ENCODE data around the gene CYP4F22. TPM values are rescaled to one million over a fixed set of nuclear protein-coding genes. Genes with fewer than 3 reads are reported as not detected.
"Not testable (repeated sequence)": the region's sequence is repeated elsewhere in the genome, so short reads cannot be mapped to it uniquely, and the experiment has no call there.

Gene CYP4F22
- total RNA-seq, 1 experiment from 2014 or later, result not detected

DNA sequence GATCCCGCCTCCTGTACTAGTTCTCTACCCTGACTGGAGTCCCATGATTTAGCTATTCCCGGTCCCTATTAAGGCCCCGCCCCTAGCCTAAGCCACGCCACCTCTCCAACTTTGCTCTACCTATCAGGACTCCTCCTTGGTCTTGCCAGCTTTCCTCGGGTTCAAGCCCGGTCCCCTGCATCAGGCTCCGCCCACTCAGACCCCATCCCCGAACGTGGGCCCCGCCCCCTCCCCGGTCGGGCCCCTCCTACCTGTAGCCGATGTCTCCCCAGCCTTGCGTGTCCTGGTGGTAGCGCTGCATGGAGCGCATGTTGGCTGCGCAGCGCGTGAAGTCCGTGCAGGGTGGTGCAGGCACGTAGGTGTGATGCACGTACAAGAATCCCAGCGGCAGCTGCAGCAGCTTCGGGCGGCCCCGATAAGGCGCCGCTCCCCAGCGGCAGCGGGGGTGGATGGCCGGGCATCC, 36.7 kb upstream of the CYP4F22 start:
- H3K4me2 ChIP-seq (ENCODE audit: insufficient read depth, insufficient read length, low read length), result no peak overlapping the region
- H2BK120ac ChIP-seq (ENCODE audit: low read depth, low read length, poor library complexity, severe bottlenecking), result no peak overlapping the region
- H3K27ac Mint-ChIP-seq, result no peak overlapping the region
- peak; percentile 96 for DNase-seq
- peaks cover 11% of the 10 kb centered on the region; the same call in 1 of the 2 replicates for H3K27me3 ChIP-seq (ENCODE audit: insufficient read depth, low read length)
- no peak overlapping the region for H4K91ac ChIP-seq (ENCODE audit: insufficient read length, low read depth, low read length)
- no peak overlapping the region for H2BK15ac ChIP-seq (ENCODE audit: low read depth, low read length)
- TF ChIP-seq, protein P1, sequence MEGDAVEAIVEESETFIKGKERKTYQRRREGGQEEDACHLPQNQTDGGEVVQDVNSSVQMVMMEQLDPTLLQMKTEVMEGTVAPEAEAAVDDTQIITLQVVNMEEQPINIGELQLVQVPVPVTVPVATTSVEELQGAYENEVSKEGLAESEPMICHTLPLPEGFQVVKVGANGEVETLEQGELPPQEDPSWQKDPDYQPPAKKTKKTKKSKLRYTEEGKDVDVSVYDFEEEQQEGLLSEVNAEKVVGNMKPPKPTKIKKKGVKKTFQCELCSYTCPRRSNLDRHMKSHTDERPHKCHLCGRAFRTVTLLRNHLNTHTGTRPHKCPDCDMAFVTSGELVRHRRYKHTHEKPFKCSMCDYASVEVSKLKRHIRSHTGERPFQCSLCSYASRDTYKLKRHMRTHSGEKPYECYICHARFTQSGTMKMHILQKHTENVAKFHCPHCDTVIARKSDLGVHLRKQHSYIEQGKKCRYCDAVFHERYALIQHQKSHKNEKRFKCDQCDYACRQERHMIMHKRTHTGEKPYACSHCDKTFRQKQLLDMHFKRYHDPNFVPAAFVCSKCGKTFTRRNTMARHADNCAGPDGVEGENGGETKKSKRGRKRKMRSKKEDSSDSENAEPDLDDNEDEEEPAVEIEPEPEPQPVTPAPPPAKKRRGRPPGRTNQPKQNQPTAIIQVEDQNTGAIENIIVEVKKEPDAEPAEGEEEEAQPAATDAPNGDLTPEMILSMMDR (conservative IDR thresholded peaks at IDR 0.05), result no peak
- peaks cover 1 to 5% (median 1%) of the 10 kb centered on the region in 3 experiments; a peak in 4 of 7 replicates for H3K36me3 Mint-ChIP-seq (ENCODE audit: insufficient read depth in 1 of 3, low read depth in 3 of 3)
- H4K5ac ChIP-seq (ENCODE audit: insufficient read length, low read depth, low read length), result no peak overlapping the region
- H3K4me1 ChIP-seq (ENCODE audit: insufficient read depth, low read length), result no peaks in the 10 kb centered on the region
- 0 out of 4 replicates have a peak, but pooled peaks cover 0 to 2% of the 10 kb centered on the region in 2 experiments for H3K4me1 Mint-ChIP-seq
- no peak overlapping the region for H3K9ac ChIP-seq (ENCODE audit: extremely low read depth, insufficient read length, low read length)
- no peak overlapping the region for H3K27ac ChIP-seq (ENCODE audit: insufficient read length, low read depth, low read length)
- no peak overlapping the region for H3K18ac ChIP-seq (ENCODE audit: insufficient read length, low read depth, low read length)
- H2BK5ac ChIP-seq (ENCODE audit: insufficient read length, low read length), result no peak overlapping the region
- H4K20me1 ChIP-seq (ENCODE audit: control insufficient read depth, insufficient read depth, insufficient read length), result no peaks in the 10 kb centered on the region
- no peak overlapping the region for H3T11ph ChIP-seq (ENCODE audit: low read length)
- H3K79me2 ChIP-seq (ENCODE audit: insufficient read depth, low read length), result no peaks in the 10 kb centered on the region
- no peaks in the 10 kb centered on the region for H3K23me2 ChIP-seq (ENCODE audit: insufficient read length, low read depth, low read length, poor library complexity, severe bottlenecking)
- no peak overlapping the region for H2AK5ac ChIP-seq (ENCODE audit: insufficient read length, low read length)
- H3K4ac ChIP-seq (ENCODE audit: low read depth, low read length), result no peak overlapping the region
- peaks cover 14 to 56% of the 10 kb centered on the region in 2 experiments for H3K9me3 Mint-ChIP-seq
- peak overlapping the region in 1 of 2 experiments; percentile 32; a peak in 1 of 5 replicates for H3K4me3 Mint-ChIP-seq
- no peak overlapping the region for H2AFZ ChIP-seq (ENCODE audit: low read length)
- H3K9me3 ChIP-seq (ENCODE audit: control insufficient read depth, low read depth, low read length), result no peaks in the 10 kb centered on the region
- no peak overlapping the region for H2BK20ac ChIP-seq (ENCODE audit: low read depth, low read length, poor library complexity, severe bottlenecking)
- H4K8ac ChIP-seq (replicated peaks; ENCODE audit: insufficient read length, low read depth, low read length), result no peak overlapping the region
- H3K23ac ChIP-seq (ENCODE audit: insufficient read length, low read depth, low read length), result no peak overlapping the region
- H2BK12ac ChIP-seq (ENCODE audit: insufficient read length, low read depth, low read length), result no peak overlapping the region
- H3K56ac ChIP-seq (ENCODE audit: insufficient read length, low read depth, low read length), result no peak overlapping the region
- H3K14ac ChIP-seq (ENCODE audit: insufficient read depth, low read length), result no peak overlapping the region
- WGBS (ENCODE audit: extremely low coverage, insufficient read length, low lambda C conversion rate), result no CpG with 5 or more reads among the region's 31 CpGs
- no peaks in the 10 kb centered on the region for H3K79me1 ChIP-seq (ENCODE audit: insufficient read depth, low read depth, low read length, poor library complexity, severe bottlenecking)
- H3K27me3 Mint-ChIP-seq (ENCODE audit: low read depth), result peaks cover 48% of the 10 kb centered on the region

DNA sequence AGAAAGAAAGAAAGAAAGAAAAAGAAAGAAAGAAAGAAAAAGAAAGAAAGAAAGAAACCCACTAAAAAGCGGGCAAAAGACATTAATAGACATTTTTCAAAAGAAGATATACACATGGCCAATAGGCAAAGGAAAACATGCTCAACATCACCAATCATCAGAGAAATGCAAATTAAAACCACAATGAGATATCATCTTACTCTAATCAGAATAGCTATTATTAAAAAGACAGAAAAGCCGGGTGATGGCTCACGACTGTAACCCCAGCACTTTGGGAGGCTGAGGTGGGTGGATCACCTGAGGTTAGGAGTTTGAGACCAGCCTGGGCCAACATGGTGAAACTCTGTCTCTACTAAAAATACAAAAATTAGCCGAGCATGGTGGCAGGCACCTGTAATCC, 34.5 kb upstream of the CYP4F22 start:
- not testable (repeated sequence) for H2AFZ ChIP-seq (ENCODE audit: low read length); H3K27me3 ChIP-seq (ENCODE audit: insufficient read depth, low read length); H3K27ac Mint-ChIP-seq; H3K9ac ChIP-seq (ENCODE audit: extremely low read depth, insufficient read length, low read length); H3K79me1 ChIP-seq (ENCODE audit: insufficient read depth, low read depth, low read length, poor library complexity, severe bottlenecking); H3K4me3 Mint-ChIP-seq; H3K56ac ChIP-seq (ENCODE audit: insufficient read length, low read depth, low read length); H4K8ac ChIP-seq (replicated peaks; ENCODE audit: insufficient read length, low read depth, low read length); H2BK15ac ChIP-seq (ENCODE audit: low read depth, low read length); H3K27ac ChIP-seq (ENCODE audit: insufficient read length, low read depth, low read length); H3K4ac ChIP-seq (ENCODE audit: low read depth, low read length); H3K4me2 ChIP-seq (ENCODE audit: insufficient read depth, insufficient read length, low read length); H3K79me2 ChIP-seq (ENCODE audit: insufficient read depth, low read length); H2BK12ac ChIP-seq (ENCODE audit: insufficient read length, low read depth, low read length); H3T11ph ChIP-seq (ENCODE audit: low read length); H2AK5ac ChIP-seq (ENCODE audit: insufficient read length, low read length); H4K91ac ChIP-seq (ENCODE audit: insufficient read length, low read depth, low read length); H2BK20ac ChIP-seq (ENCODE audit: low read depth, low read length, poor library complexity, severe bottlenecking); H2BK120ac ChIP-seq (ENCODE audit: low read depth, low read length, poor library complexity, severe bottlenecking); H2BK5ac ChIP-seq (ENCODE audit: insufficient read length, low read length); H4K5ac ChIP-seq (ENCODE audit: insufficient read length, low read depth, low read length); H3K4me1 Mint-ChIP-seq; H4K20me1 ChIP-seq (ENCODE audit: control insufficient read depth, insufficient read depth, insufficient read length); H3K23ac ChIP-seq (ENCODE audit: insufficient read length, low read depth, low read length); H3K4me1 ChIP-seq (ENCODE audit: insufficient read depth, low read length); H3K14ac ChIP-seq (ENCODE audit: insufficient read depth, low read length); DNase-seq; H3K9me3 ChIP-seq (ENCODE audit: control insufficient read depth, low read depth, low read length); H3K18ac ChIP-seq (ENCODE audit: insufficient read length, low read depth, low read length); H3K23me2 ChIP-seq (ENCODE audit: insufficient read length, low read depth, low read length, poor library complexity, severe bottlenecking)
- Mint-ChIP-seq H3K9me3 (peaks cover 17 to 73% of the 10 kb centered on the region in 2 experiments), H3K27me3 (ENCODE audit: low read depth) (peaks cover 33% of the 10 kb centered on the region), H3K36me3 (ENCODE audit: insufficient read depth in 1 of 3, low read depth in 3 of 3) (peaks cover 1 to 11% (median 6%) of the 10 kb centered on the region in 3 experiments; a peak in 4 of 7 replicates)
- WGBS (ENCODE audit: extremely low coverage, insufficient read length, low lambda C conversion rate), result no CpG with 5 or more reads among the region's 4 CpGs
